ENCODE data around the gene TMEM170A. TPM values are rescaled to one million over a fixed set of nuclear protein-coding genes. Genes with fewer than 3 reads are reported as not detected.
A peak's percentile ranks its signal among the peaks of the same experiment; 100 is the strongest.

Gene TMEM170A
- total and polyA plus RNA-seq, 2 of the 13 experiments (the other 11 are each of a cell fraction or from before 2014, with no cell fraction given) = 35.7 to 39.7 TPM

DNA sequence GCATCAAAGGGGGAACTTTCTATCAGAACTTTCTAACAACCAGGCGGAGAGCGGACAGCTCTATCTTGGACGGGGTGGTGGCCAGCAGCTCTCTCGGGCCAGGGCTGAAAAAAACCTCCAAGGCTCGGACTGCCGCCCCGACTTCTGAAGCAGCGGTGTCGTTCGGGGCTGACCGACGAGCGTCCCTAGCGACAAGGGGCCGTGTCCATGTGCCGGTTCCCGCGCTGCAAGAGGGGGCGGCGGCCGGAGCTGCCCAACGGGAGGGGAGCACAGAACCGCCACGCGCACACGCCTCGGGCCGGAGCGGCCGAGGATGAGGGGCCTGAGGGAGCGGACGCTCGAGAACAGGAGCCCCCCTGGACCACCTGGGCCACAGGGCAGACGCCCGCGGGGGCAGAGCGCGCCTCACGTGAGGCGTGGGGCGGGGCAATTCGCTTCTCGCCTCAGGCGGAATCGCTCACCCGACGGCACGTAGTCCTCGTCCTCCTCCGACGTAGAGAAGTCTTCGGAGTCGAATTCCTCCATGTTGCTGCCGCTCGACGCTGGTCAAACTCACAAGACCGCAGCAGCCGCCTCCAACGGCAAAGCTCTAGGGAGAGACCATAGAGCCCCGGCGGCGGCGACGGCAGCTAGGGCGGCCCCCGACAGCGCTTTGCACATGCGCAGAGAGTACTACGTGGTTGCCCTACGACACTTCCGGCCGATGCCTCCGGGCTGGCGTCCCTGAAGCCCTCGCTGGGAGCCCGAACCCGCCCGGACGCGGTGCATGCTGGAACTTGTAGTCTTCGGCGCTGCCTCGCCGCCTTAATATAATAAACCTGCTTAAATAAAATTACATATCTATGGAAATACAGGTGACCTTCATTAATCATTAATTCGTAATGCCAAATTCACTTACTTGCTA is 31.4 kb downstream of the TMEM170A start, which contains the start of gene CFDP1 (continued):
- TF ChIP-seq, protein P1, sequence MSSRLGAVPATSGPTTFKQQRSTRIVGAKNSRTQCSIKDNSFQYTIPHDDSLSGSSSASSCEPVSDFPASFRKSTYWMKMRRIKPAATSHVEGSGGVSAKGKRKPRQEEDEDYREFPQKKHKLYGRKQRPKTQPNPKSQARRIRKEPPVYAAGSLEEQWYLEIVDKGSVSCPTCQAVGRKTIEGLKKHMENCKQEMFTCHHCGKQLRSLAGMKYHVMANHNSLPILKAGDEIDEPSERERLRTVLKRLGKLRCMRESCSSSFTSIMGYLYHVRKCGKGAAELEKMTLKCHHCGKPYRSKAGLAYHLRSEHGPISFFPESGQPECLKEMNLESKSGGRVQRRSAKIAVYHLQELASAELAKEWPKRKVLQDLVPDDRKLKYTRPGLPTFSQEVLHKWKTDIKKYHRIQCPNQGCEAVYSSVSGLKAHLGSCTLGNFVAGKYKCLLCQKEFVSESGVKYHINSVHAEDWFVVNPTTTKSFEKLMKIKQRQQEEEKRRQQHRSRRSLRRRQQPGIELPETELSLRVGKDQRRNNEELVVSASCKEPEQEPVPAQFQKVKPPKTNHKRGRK (CRISPR knock-in tag; IDR thresholded peaks at IDR 0.05) = no peak; the same call in 1 of the 2 replicates
- no peak for TF ChIP-seq ZNF577 (CRISPR knock-in tag; IDR thresholded peaks at IDR 0.05; ENCODE audit: borderline replicate concordance, low read depth)
- peak; percentile 24 for TF ChIP-seq CBX1 (IDR thresholded peaks at IDR 0.05; ENCODE audit: low read depth)
- TF ChIP-seq, protein P2, sequence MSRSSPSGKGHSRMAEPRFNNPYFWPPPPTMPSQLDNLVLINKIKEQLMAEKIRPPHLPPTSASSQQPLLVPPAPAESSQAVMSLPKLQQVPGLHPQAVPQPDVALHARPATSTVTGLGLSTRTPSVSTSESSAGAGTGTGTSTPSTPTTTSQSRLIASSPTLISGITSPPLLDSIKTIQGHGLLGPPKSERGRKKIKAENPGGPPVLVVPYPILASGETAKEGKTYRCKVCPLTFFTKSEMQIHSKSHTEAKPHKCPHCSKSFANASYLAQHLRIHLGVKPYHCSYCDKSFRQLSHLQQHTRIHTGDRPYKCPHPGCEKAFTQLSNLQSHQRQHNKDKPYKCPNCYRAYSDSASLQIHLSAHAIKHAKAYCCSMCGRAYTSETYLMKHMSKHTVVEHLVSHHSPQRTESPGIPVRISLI (CRISPR knock-in tag; IDR thresholded peaks at IDR 0.05; ENCODE audit: borderline replicate concordance) = peak; percentile 76
- peak; percentile 90 for TF ChIP-seq ZNF564 (CRISPR knock-in tag; IDR thresholded peaks at IDR 0.05)
- TF ChIP-seq MTF1 (CRISPR knock-in tag; IDR thresholded peaks at IDR 0.05) = no peak
- TF ChIP-seq ATM (IDR thresholded peaks at IDR 0.05; ENCODE audit: borderline replicate concordance) = no peak
- TF ChIP-seq ZNF124 (CRISPR knock-in tag; IDR thresholded peaks at IDR 0.05) = 0 out of 2 replicates have a peak, but pooled peaks have one; percentile 29
- peak; percentile 65; the same call in 1 of the 2 replicates for TF ChIP-seq ZNF788 (CRISPR knock-in tag; IDR thresholded peaks at IDR 0.05; ENCODE audit: borderline replicate concordance)
- TF ChIP-seq, protein P3, sequence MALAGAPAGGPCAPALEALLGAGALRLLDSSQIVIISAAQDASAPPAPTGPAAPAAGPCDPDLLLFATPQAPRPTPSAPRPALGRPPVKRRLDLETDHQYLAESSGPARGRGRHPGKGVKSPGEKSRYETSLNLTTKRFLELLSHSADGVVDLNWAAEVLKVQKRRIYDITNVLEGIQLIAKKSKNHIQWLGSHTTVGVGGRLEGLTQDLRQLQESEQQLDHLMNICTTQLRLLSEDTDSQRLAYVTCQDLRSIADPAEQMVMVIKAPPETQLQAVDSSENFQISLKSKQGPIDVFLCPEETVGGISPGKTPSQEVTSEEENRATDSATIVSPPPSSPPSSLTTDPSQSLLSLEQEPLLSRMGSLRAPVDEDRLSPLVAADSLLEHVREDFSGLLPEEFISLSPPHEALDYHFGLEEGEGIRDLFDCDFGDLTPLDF (CRISPR knock-in tag; IDR thresholded peaks at IDR 0.05) = peak; percentile 86
- TF ChIP-seq ZBTB7B (CRISPR knock-in tag; IDR thresholded peaks at IDR 0.05) = peak; percentile 83
- TF ChIP-seq SAFB2 (CRISPR knock-in tag; IDR thresholded peaks at IDR 0.05; ENCODE audit: borderline replicate concordance, low read depth) = peak; percentile 72
- TF ChIP-seq, protein P4, sequence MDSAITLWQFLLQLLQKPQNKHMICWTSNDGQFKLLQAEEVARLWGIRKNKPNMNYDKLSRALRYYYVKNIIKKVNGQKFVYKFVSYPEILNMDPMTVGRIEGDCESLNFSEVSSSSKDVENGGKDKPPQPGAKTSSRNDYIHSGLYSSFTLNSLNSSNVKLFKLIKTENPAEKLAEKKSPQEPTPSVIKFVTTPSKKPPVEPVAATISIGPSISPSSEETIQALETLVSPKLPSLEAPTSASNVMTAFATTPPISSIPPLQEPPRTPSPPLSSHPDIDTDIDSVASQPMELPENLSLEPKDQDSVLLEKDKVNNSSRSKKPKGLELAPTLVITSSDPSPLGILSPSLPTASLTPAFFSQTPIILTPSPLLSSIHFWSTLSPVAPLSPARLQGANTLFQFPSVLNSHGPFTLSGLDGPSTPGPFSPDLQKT (CRISPR knock-in tag; IDR thresholded peaks at IDR 0.05; ENCODE audit: borderline replicate concordance) = no peak
- TF ChIP-seq CBX5 (CRISPR knock-in tag; IDR thresholded peaks at IDR 0.05; ENCODE audit: borderline replicate concordance) = peak; percentile 10; the same call in 1 of the 2 replicates
- TF ChIP-seq HNRNPLL (IDR thresholded peaks at IDR 0.05; ENCODE audit: low read depth, low read length, poor library complexity, severe bottlenecking) = peak; percentile 76
- TF ChIP-seq, protein P5, sequence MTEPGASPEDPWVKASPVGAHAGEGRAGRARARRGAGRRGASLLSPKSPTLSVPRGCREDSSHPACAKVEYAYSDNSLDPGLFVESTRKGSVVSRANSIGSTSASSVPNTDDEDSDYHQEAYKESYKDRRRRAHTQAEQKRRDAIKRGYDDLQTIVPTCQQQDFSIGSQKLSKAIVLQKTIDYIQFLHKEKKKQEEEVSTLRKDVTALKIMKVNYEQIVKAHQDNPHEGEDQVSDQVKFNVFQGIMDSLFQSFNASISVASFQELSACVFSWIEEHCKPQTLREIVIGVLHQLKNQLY (CRISPR knock-in tag; IDR thresholded peaks at IDR 0.05) = peak; percentile 50; the same call in 1 of the 2 replicates
- TF ChIP-seq, protein P6, sequence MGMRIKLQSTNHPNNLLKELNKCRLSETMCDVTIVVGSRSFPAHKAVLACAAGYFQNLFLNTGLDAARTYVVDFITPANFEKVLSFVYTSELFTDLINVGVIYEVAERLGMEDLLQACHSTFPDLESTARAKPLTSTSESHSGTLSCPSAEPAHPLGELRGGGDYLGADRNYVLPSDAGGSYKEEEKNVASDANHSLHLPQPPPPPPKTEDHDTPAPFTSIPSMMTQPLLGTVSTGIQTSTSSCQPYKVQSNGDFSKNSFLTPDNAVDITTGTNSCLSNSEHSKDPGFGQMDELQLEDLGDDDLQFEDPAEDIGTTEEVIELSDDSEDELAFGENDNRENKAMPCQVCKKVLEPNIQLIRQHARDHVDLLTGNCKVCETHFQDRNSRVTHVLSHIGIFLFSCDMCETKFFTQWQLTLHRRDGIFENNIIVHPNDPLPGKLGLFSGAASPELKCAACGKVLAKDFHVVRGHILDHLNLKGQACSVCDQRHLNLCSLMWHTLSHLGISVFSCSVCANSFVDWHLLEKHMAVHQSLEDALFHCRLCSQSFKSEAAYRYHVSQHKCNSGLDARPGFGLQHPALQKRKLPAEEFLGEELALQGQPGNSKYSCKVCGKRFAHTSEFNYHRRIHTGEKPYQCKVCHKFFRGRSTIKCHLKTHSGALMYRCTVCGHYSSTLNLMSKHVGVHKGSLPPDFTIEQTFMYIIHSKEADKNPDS (CRISPR knock-in tag; IDR thresholded peaks at IDR 0.05) = peak; percentile 70; the same call in 1 of the 2 replicates
- peak; percentile 81 to 88 for TF ChIP-seq POLR2A (IDR thresholded peaks at IDR 0.05; ENCODE audit: insufficient read depth in 1 of 2, low read depth in 2 of 2, low read length in 2 of 2)
- TF ChIP-seq SOX13 (IDR thresholded peaks at IDR 0.05) = 0 out of 2 replicates have a peak, but pooled peaks have one; percentile 40
- no peak for TF ChIP-seq SOX13 (CRISPR knock-in tag; conservative IDR thresholded peaks at IDR 0.05 in 1 of 2, IDR thresholded peaks at IDR 0.05 in 1 of 2)
- 0 out of 2 replicates have a peak, but pooled peaks have one; percentile 51 for TF ChIP-seq KLF6 (CRISPR knock-in tag; IDR thresholded peaks at IDR 0.05)
